ENCODE data around the gene FBXO24. TPM values are rescaled to one million over a fixed set of nuclear protein-coding genes. Genes with fewer than 3 reads are reported as not detected.

The FBXO24 gene
- total RNA-seq, 4 donors from 2014 or later: 0.47 to 2.4 (median 0.57) TPM

GRCh38 chr7:100552532-100552931, 33.6 kb upstream of the FBXO24 start:
- H3K9me3 ChIP-seq: no peaks in the 10 kb centered on the region
- TF ChIP-seq POLR2A (IDR thresholded peaks at IDR 0.05): no peak
- TF ChIP-seq POLR2AphosphoS5 (IDR thresholded peaks at IDR 0.05): no peak
- H3K27me3 ChIP-seq: no peaks in the 10 kb centered on the region
- H3K27ac ChIP-seq: no peak overlapping the region
- 88% methylated on average over 2 of the region's 2 CpGs for WGBS
- H3K4me3 ChIP-seq: no peak overlapping the region
- peaks cover 12% of the 10 kb centered on the region for H3K4me1 ChIP-seq
- no peak for DNase-seq (ENCODE audit: low spot score in 2 of 2)
- peaks cover 29% of the 10 kb centered on the region for H3K36me3 ChIP-seq

- Histone ChIP-seq H3K27ac (no peak overlapping the region), H3K4me1 (peaks cover 7% of the 10 kb centered on the region), H3K9me3 (no peaks in the 10 kb centered on the region), H3K4me3 (no peak overlapping the region), H3K27me3 (no peaks in the 10 kb centered on the region), H3K36me3 (peaks cover 29% of the 10 kb centered on the region)
- DNase-seq (ENCODE audit: low spot score in 2 of 2): no peak
- TF ChIP-seq EP300 (IDR thresholded peaks at IDR 0.05) (no peak), CTCF (IDR thresholded peaks at IDR 0.05) (no peak), POLR2A (IDR thresholded peaks at IDR 0.05) (no peak), POLR2AphosphoS5 (IDR thresholded peaks at IDR 0.05) (no peak)
- WGBS: 92% methylated on average over 3 of the region's 3 CpGs
Measured at GRCh38 chr7:100553032-100553431, 33.1 kb upstream of the FBXO24 start.

DNA sequence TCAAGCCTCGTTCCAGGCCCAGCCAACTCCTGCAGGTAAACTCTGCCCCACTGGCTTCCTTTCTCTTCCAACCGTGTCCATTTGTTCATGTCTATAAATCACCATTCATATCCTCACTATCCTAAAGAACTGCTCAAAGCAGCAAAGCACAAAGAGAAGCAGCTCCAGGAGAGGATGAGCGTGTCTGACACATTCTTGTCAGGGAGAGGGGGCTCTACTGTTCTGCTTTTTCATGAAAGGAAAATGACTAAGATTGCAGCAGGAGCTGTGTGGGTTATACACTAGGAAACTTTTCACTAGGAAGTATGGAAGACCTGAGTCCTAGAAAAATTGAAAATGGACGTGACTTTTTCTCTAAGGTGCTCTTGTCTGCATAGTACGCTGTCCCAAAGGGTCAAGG, 30.4 kb upstream of the FBXO24 start:
- Histone ChIP-seq H3K27ac (no peak overlapping the region), H3K9me3 (no peaks in the 10 kb centered on the region), H3K27me3 (no peaks in the 10 kb centered on the region), H3K4me3 (no peak overlapping the region), H3K4me1 (no peaks in the 10 kb centered on the region), H3K36me3 (peaks cover 29% of the 10 kb centered on the region)
- 81% methylated on average over 5 of the region's 5 CpGs for WGBS
- no peak for DNase-seq (ENCODE audit: low spot score in 2 of 2)
- TF ChIP-seq POLR2A (IDR thresholded peaks at IDR 0.05): no peak

DNA sequence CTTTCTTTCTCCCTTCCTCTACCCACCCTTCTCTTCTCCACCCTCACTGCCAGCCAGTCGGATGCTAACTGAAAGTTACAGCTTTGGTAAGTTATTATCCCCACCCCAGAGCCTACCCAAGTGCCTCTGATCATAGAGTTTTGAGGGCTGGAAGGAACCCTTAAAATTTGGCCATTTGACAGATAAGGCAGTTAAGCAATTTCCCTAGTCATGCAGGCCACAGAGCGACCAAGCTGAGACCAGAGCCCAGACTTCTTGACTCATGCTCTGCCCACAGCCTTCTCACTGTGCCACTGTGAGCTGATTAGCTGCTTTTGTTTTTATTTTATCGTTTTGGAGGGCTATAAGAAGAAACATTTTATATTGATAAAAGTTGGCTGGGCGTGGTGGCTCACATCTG, 29.6 kb upstream of the FBXO24 start:
- Histone ChIP-seq H3K27me3 (no peaks in the 10 kb centered on the region), H3K4me1 (no peaks in the 10 kb centered on the region), H3K9me3 (no peaks in the 10 kb centered on the region), H3K27ac (no peak overlapping the region), H3K4me3 (no peak overlapping the region), H3K36me3 (peaks cover 28% of the 10 kb centered on the region)
- no peak for DNase-seq (ENCODE audit: low spot score in 2 of 2)
- no peak for TF ChIP-seq POLR2A (IDR thresholded peaks at IDR 0.05)
- WGBS: 65% methylated on average over 4 of the region's 4 CpGs

DNA sequence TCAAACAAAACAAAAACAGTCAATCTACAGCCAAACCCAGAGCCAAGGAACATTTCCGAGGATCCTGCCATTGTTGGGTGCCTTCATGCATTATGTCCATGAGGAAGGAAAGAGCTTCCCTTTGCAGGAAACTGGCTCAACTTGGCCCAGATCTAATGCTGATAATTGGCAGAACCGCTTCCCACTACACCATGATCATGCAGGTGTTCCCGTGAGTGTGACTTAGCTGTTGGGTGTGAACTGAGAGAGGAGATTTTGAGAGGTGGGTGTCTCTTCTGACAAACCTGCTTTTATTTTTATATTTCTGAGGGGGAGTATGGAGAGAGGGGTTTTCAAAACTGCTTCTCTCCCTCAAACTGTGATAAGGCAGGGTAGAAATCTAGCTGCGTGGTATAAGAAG, 27.0 kb upstream of the FBXO24 start:
- H3K27me3 ChIP-seq: no peaks in the 10 kb centered on the region
- H3K36me3 ChIP-seq: peaks cover 31% of the 10 kb centered on the region
- no peaks in the 10 kb centered on the region for H3K9me3 ChIP-seq
- 87% methylated on average over 3 of the region's 4 CpGs for WGBS
- no peak for DNase-seq (ENCODE audit: low spot score in 2 of 2)
- peak overlapping the region; percentile 32 for H3K27ac ChIP-seq
- H3K4me3 ChIP-seq: no peak overlapping the region
- no peaks in the 10 kb centered on the region for H3K4me1 ChIP-seq
- no peak for TF ChIP-seq EP300 (IDR thresholded peaks at IDR 0.05)
- TF ChIP-seq CTCF (IDR thresholded peaks at IDR 0.05): no peak
- no peak for TF ChIP-seq POLR2AphosphoS5 (IDR thresholded peaks at IDR 0.05)
- TF ChIP-seq POLR2A (IDR thresholded peaks at IDR 0.05): no peak

DNA sequence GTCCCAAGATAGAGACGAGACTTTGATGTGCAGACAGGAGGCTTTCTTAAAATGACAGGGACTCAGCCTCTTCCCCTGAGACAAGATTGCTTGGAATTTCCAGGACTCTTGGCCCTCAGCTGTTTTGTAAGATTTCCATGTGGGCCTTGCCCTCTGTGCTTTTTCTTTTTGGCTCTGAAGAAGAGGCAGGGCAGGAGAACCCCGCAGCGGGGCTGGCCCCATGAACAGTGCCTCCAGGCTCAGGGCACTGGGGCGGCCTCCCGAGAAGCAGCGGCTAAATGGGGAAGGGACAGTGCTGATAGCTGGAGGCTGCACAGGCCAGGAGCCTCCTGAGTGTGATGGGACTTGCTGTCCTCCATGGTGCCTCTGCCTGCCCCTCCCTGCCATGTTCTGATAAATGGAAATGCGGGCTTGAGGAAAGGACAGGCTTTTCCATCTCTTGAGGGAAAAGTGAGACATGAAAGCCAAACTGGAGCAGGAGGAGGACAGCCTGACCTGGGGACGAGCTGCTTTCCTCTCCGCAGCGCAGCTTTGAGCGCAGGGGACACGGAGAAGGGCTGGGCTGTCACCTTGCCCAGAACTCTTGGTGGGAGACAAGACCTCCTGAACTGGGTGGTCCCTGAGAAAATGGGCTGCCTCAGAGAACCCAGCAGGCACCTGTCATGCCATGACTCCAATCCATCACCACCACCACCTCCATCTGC, 24.5 kb upstream of the FBXO24 start:
- 96% methylated on average over 10 of the region's 12 CpGs for WGBS
- Histone ChIP-seq H3K36me3 (peaks cover 20% of the 10 kb centered on the region), H3K4me3 (no peak overlapping the region)

More for the DNA sequence above, 24.5 kb upstream of the FBXO24 start:
- H3K27me3 ChIP-seq: no peaks in the 10 kb centered on the region
- no peaks in the 10 kb centered on the region for H3K9me3 ChIP-seq
- TF ChIP-seq POLR2AphosphoS5 (IDR thresholded peaks at IDR 0.05) (no peak), CTCF (IDR thresholded peaks at IDR 0.05) (no peak), EP300 (IDR thresholded peaks at IDR 0.05) (no peak), POLR2A (IDR thresholded peaks at IDR 0.05) (no peak)
- H3K4me1 ChIP-seq: no peaks in the 10 kb centered on the region
- H3K27ac ChIP-seq: no peak overlapping the region
- no peak for DNase-seq (ENCODE audit: low spot score in 2 of 2)

Data from suprapubic skin (tissue), 4 donors.